DOHH2 (cell line): ENCODE measurements around the gene PHF20.
"Not testable (repeated sequence)": the region's sequence is repeated elsewhere in the genome, so short reads cannot be mapped to it uniquely, and the experiment has no call there.

Experiments used
- H3F3A ChIP-seq: fragments of 200-600 bp; sonication (generic), shearing (Covaris generic); 2 replicates; pipeline ENCODE4 v1.6.0; 2016; ENCODE audit warnings: antibody characterized with exemption, mild to moderate bottlenecking; ENCODE audit not compliant: control insufficient read depth, insufficient read depth
- H3K27ac ChIP-seq: fragments of 200-600 bp; sonication (generic); 2 replicates; pipeline ENCODE4 v1.5.1; 2014; ENCODE audit warnings: low read depth, mild to moderate bottlenecking, low read length, moderate library complexity
- H3K27me3 ChIP-seq: fragments of 200-600 bp; sonication (generic); 2 replicates; pipeline ENCODE4 v1.6.1; 2014; ENCODE audit warnings: mild to moderate bottlenecking, low read length, mixed read lengths; ENCODE audit not compliant: control insufficient read depth
- H3K36me3 ChIP-seq: fragments of 200-600 bp; sonication (generic); 2 replicates; pipeline ENCODE4 v1.6.1; 2014; ENCODE audit warnings: mild to moderate bottlenecking, low read length, moderate library complexity, mixed read lengths; ENCODE audit not compliant: control insufficient read depth
- H3K4me1 ChIP-seq: fragments of 200-600 bp; sonication (generic); 2 replicates; pipeline ENCODE4 v1.6.1; 2014; ENCODE audit warnings: mild to moderate bottlenecking, low read length, mixed read lengths; ENCODE audit not compliant: control insufficient read depth
- H3K4me2 ChIP-seq: fragments of 200-600 bp; sonication (generic); 2 replicates; pipeline ENCODE4 v1.6.0; 2014; ENCODE audit warnings: mild to moderate bottlenecking, low read length, moderate library complexity
- H3K4me3 ChIP-seq: fragments of 200-600 bp; sonication (generic); 2 replicates; pipeline ENCODE4 v1.5.1; 2014; ENCODE audit warnings: mild to moderate bottlenecking, low read length, mixed read lengths
- H3K79me2 ChIP-seq: fragments of 200-600 bp; sonication (generic); 2 replicates; pipeline ENCODE4 v1.6.1; 2014; ENCODE audit warnings: mild to moderate bottlenecking, low read length, mixed read lengths; ENCODE audit not compliant: control insufficient read depth
- H3K9me2 ChIP-seq: fragments of 200-600 bp; sonication (generic); replicated peaks from 2 replicates; pipeline ENCODE4 v1.6.1; 2014; ENCODE audit warnings: mild to moderate bottlenecking, low read length, mixed read lengths; ENCODE audit not compliant: control insufficient read depth
- H3K9me3 ChIP-seq: fragments of 200-600 bp; sonication (generic); 2 replicates; pipeline ENCODE4 v1.6.1; 2014; ENCODE audit warnings: antibody characterized with exemption, low read length, mixed read lengths; ENCODE audit not compliant: control insufficient read depth, insufficient read depth
- H4K20me1 ChIP-seq: fragments of 200-600 bp; sonication (generic); 2 replicates; pipeline ENCODE4 v1.6.0; 2014; ENCODE audit warnings: low read depth, mild to moderate bottlenecking, antibody characterized with exemption, low read length, moderate library complexity; ENCODE audit not compliant: control insufficient read depth, insufficient read depth
- CTCF ChIP-seq: fragments of 200-600 bp; sonication (generic); IDR thresholded peaks from one replicate; pipeline ENCODE4 v1.5.1; 2014; ENCODE audit warnings: antibody characterized with exemption, mild to moderate bottlenecking, low read depth, low read length; ENCODE audit not compliant: poor library complexity, severe bottlenecking
- EZH2phosphoT487 ChIP-seq: fragments of 200-600 bp; sonication (generic); IDR thresholded peaks from 2 replicates; pipeline ENCODE4 v1.6.1; 2017; ENCODE audit warnings: borderline replicate concordance, mild to moderate bottlenecking, antibody characterized with exemption, low read length, moderate library complexity, mixed read lengths

Gene PHF20

GRCh38 chr20:35899064-35899463, 127.2 kb downstream of the PHF20 start:
- no peaks in the 10 kb centered on the region for H3K4me1 ChIP-seq
- no peaks in the 10 kb centered on the region for H3K27me3 ChIP-seq
- H3K4me2 ChIP-seq, result no peak overlapping the region
- H3K27ac ChIP-seq, result no peak overlapping the region
- no peaks in the 10 kb centered on the region for H3K9me3 ChIP-seq
- no peaks in the 10 kb centered on the region; the same call in 1 of the 2 replicates for H3F3A ChIP-seq
- no peak overlapping the region for H3K4me3 ChIP-seq
- H3K79me2 ChIP-seq, result no peaks in the 10 kb centered on the region
- no peaks in the 10 kb centered on the region for H3K9me2 ChIP-seq
- TF ChIP-seq CTCF (no peak), EZH2phosphoT487 (no peak)
- peaks cover 10% of the 10 kb centered on the region for H3K36me3 ChIP-seq
- no peaks in the 10 kb centered on the region for H4K20me1 ChIP-seq

GRCh38 chr20:35901230-35901629, 129.4 kb downstream of the PHF20 start:
- H3K36me3 ChIP-seq, H4K20me1 ChIP-seq, H3K27ac ChIP-seq, H3K4me2 ChIP-seq, H3K9me2 ChIP-seq, H3K4me3 ChIP-seq, H3K4me1 ChIP-seq, H3K27me3 ChIP-seq, H3K79me2 ChIP-seq, H3F3A ChIP-seq, H3K9me3 ChIP-seq: not testable (repeated sequence)

GRCh38 chr20:35901678-35902544, 130.1 kb downstream of the PHF20 start:
- H4K20me1 ChIP-seq, result no peaks in the 10 kb centered on the region
- no peaks in the 10 kb centered on the region for H3K9me3 ChIP-seq
- H3K79me2 ChIP-seq, result no peaks in the 10 kb centered on the region
- no peaks in the 10 kb centered on the region for H3K4me1 ChIP-seq
- H3K4me2 ChIP-seq, result no peak overlapping the region
- H3F3A ChIP-seq, result no peaks in the 10 kb centered on the region
- H3K4me3 ChIP-seq, result no peak overlapping the region
- H3K27me3 ChIP-seq, result no peaks in the 10 kb centered on the region
- H3K9me2 ChIP-seq, result no peaks in the 10 kb centered on the region
- H3K36me3 ChIP-seq, result peaks cover 10% of the 10 kb centered on the region
- TF ChIP-seq CTCF (no peak), EZH2phosphoT487 (no peak)
- H3K27ac ChIP-seq, result no peak overlapping the region

GRCh38 chr20:35902545-35902941, 130.7 kb downstream of the PHF20 start:
- no peak overlapping the region for H3K4me3 ChIP-seq
- H3K9me2 ChIP-seq, result no peaks in the 10 kb centered on the region
- no peaks in the 10 kb centered on the region for H3F3A ChIP-seq
- TF ChIP-seq CTCF, result no peak
- no peak for TF ChIP-seq EZH2phosphoT487
- H3K79me2 ChIP-seq, result no peaks in the 10 kb centered on the region
- H4K20me1 ChIP-seq, result no peaks in the 10 kb centered on the region
- no peak overlapping the region for H3K27ac ChIP-seq
- H3K36me3 ChIP-seq, result peaks cover 10% of the 10 kb centered on the region
- no peaks in the 10 kb centered on the region for H3K4me1 ChIP-seq
- no peaks in the 10 kb centered on the region for H3K9me3 ChIP-seq
- H3K4me2 ChIP-seq, result no peak overlapping the region
- no peaks in the 10 kb centered on the region for H3K27me3 ChIP-seq
